Upper lobe of left lung (tissue), 4 donors: ENCODE data around the gene RASGRF2.

Source experiments
- CTCF ChIP-seq, 6 experiments: fragments of 450-650 bp in 4 of 6; fragments of 200-600 bp in 2 of 6; sonication (generic) in 2 of 6; IDR thresholded peaks; one replicate each; pipeline ENCODE4 v1.5.1; 2016 to 2019; ENCODE audit warnings: antibody characterized with exemption in 6 of 6
- POLR2AphosphoS5 ChIP-seq, 2 donors: sonication (generic); formaldehyde crosslinking; IDR thresholded peaks; one replicate each; pipeline ENCODE4 v1.5.1; 2017; ENCODE audit warnings: antibody characterized with exemption in 2 of 2

- no peak for TF ChIP-seq POLR2AphosphoS5 (IDR thresholded peaks at IDR 0.05)
- TF ChIP-seq CTCF (IDR thresholded peaks at IDR 0.05): no peak
These were observed 177.7 kb downstream of the RASGRF2 start for GRCh38 chr5:81137833-81138232.
